WI38 (cell line): ENCODE results near the gene MAK.
"Not testable (repeated sequence)": the region's sequence is repeated elsewhere in the genome, so short reads cannot be mapped to it uniquely, and the experiment has no call there.

ENCODE experiments used
- H3K4me3 ChIP-seq: 2 replicates; pipeline ENCODE4 v1.5.1; 2011; ENCODE audit warnings: low read depth, mild to moderate bottlenecking, control low read depth, low read length
- CTCF ChIP-seq: IDR thresholded peaks from 2 replicates; pipeline ENCODE4 v1.5.1; 2012; ENCODE audit warnings: low read depth, mild to moderate bottlenecking, control low read depth, low read length

Gene MAK

DNA sequence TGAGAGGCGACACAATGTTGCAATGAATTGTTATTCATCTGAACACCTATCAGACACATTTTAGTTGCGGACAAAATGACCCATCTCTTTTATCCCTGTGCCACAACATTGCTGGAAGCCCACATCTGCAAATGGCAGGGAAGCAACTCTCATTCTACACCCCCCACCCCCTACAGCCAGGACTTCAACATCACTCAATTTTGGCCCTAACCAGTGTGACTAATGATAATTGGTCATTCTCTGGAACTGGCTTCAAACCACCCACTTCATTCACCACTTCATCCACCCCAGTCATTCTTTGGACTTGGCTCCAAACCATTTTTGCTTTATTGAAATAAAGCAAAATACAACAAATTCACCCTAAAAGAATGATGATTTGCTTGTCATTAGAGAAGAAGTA is 42.0 kb upstream of the MAK start:
- no peak overlapping the region for H3K4me3 ChIP-seq
- no peak for TF ChIP-seq CTCF

- no peak overlapping the region for H3K4me3 ChIP-seq
- no peak for TF ChIP-seq CTCF
Observed at GRCh38 chr6:10877871-10878270, 39.5 kb upstream of the MAK start.

- no peak overlapping the region for H3K4me3 ChIP-seq
- TF ChIP-seq CTCF, result no peak
Observed at GRCh38 chr6:10877012-10877411, 38.7 kb upstream of the MAK start.

- no peak overlapping the region for H3K4me3 ChIP-seq
- no peak for TF ChIP-seq CTCF
Observed at GRCh38 chr6:10875026-10875425, 36.7 kb upstream of the MAK start.

DNA sequence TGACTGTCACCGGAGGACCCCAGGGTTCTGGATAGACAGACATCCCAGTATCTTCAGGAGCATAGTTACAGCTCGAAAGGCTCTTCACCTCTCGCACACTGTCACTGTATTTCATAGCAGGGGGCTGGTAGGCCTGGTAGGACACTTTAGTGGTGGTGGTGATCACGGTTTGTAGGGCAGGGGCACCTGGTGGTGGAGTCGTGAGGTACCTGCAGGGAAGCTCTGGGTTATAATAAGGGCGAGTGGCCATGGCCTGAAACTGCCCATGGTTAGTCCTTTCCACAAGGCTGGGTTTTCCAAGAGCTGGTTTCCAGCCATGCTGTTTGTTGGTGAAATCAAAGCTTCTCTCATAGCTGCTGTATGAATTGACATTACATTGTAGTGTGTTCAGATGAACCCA is 35.9 kb upstream of the MAK start:
- TF ChIP-seq CTCF, result no peak
- H3K4me3 ChIP-seq, result no peak overlapping the region

- no peak overlapping the region for H3K4me3 ChIP-seq
- TF ChIP-seq CTCF, result no peak
Observed at GRCh38 chr6:10873374-10873773, 35.0 kb upstream of the MAK start.

DNA sequence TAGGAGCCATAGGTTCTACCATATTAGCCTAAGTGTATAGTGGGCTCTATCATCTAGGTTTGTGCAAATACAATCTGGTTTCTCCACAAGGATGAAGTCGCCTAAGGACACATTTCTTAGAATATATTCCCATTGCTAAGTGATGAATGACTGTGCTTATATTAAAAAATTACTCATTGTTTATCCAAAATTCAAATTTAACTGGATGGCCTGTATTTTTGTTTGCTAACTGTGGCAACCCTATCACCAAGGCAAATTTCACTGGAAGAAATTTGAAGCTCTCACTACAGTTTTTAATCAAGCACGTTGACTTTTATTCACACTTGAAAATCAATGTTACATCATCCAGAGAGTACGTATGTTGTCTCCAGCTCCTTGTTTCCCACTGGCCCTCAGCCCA is 29.6 kb upstream of the MAK start:
- no peak overlapping the region for H3K4me3 ChIP-seq
- no peak for TF ChIP-seq CTCF

GRCh38 chr6:10866709-10867108 is 28.4 kb upstream of the MAK start:
- H3K4me3 ChIP-seq, result not testable (repeated sequence)

- H3K4me3 ChIP-seq, result not testable (repeated sequence)
Observed at GRCh38 chr6:10863031-10863430, 24.7 kb upstream of the MAK start.
